NCI-H1105 (cell line): ENCODE results near the gene GH2.
"Not testable (repeated sequence)": the region's sequence is repeated elsewhere in the genome, so short reads cannot be mapped to it uniquely, and the experiment has no call there.

Source experiments
- DNase-seq: peaks from one replicate; lab custom pipeline; 2025; lab: John Stamatoyannopoulos, UW

Gene GH2

GRCh38 chr17:63911041-63911635, 29.4 kb upstream of the GH2 start, which contains the start of gene CSHL1:
Gene CSHL1, minus strand, starts transcription at chr17:63911258. Its CDS starts 62 bp downstream, at chr17:63911196.
- DNase-seq = no peak

GRCh38 chr17:63910096-63910495, 28.4 kb upstream of the GH2 start:
- DNase-seq = no peak

- DNase-seq = not testable (repeated sequence)
Observed at GRCh38 chr17:63909586-63909985, 27.8 kb upstream of the GH2 start.

- not testable (repeated sequence) for DNase-seq
Observed at GRCh38 chr17:63907161-63907778, 25.5 kb upstream of the GH2 start.

- not testable (repeated sequence) for DNase-seq
Observed at GRCh38 chr17:63904796-63905195, 23.1 kb upstream of the GH2 start.

- not testable (repeated sequence) for DNase-seq
Observed at GRCh38 chr17:63903787-63904201, 22.1 kb upstream of the GH2 start.

- DNase-seq = not testable (repeated sequence)
Observed at GRCh38 chr17:63901971-63902370, 20.2 kb upstream of the GH2 start.

- not testable (repeated sequence) for DNase-seq
Observed at GRCh38 chr17:63898899-63899798, 17.4 kb upstream of the GH2 start.

- DNase-seq = not testable (repeated sequence)
Observed at GRCh38 chr17:63896524-63897354, 15.0 kb upstream of the GH2 start, which contains the start of gene CSH1. Gene CSH1, minus strand, starts transcription at chr17:63896574. Its CDS starts 63 bp downstream, at chr17:63896511.

GRCh38 chr17:63894821-63895220, 13.1 kb upstream of the GH2 start:
- not testable (repeated sequence) for DNase-seq

- not testable (repeated sequence) for DNase-seq
Observed at GRCh38 chr17:63894021-63894420, 12.3 kb upstream of the GH2 start.

GRCh38 chr17:63892316-63893037, 10.7 kb upstream of the GH2 start:
- not testable (repeated sequence) for DNase-seq

GRCh38 chr17:63889026-63889848, 7.5 kb upstream of the GH2 start:
- DNase-seq = not testable (repeated sequence)

GRCh38 chr17:63885119-63885518, 3.4 kb upstream of the GH2 start:
- not testable (repeated sequence) for DNase-seq

GRCh38 chr17:63882626-63883126, 932 bp upstream of the GH2 start:
- not testable (repeated sequence) for DNase-seq

GRCh38 chr17:63881337-63881736, 407 bp downstream of the GH2 start:
- DNase-seq = not testable (repeated sequence)

GRCh38 chr17:63880706-63881105, 1.0 kb downstream of the GH2 start:
- DNase-seq = no peak

- not testable (repeated sequence) for DNase-seq
Observed at GRCh38 chr17:63878413-63878812, 3.3 kb downstream of the GH2 start.

- DNase-seq = not testable (repeated sequence)
Observed at GRCh38 chr17:63874693-63875092, 7.1 kb downstream of the GH2 start.
